Omental fat pad (tissue), 4 donors: Measurements from ENCODE around the gene EPHA8. TPM values are rescaled to one million over a fixed set of nuclear protein-coding genes. Genes with fewer than 3 reads are reported as not detected.

Experiments used
- ATAC-seq: fragments of 150-250 bp; one replicate; pipeline ENCODE4 v1.9.1; 2016; ENCODE audit warnings: mild to moderate bottlenecking, moderate library complexity; ENCODE audit not compliant: low FRiP score
- DNase-seq: peaks from one replicate; pipeline ENCODE4 v3.0.0-alpha.2; 2019; ENCODE audit warnings: low spot score
- CTCF ChIP-seq, 3 donors: fragments of 450-650 bp; IDR thresholded peaks; one replicate each; pipeline ENCODE4 v1.5.1; 2016 to 2017; ENCODE audit warnings: antibody characterized with exemption in 3 of 3, mild to moderate bottlenecking in 3 of 3, moderate library complexity in 2 of 3
- total RNA-seq, 4 donors: library from RNA; depleted of rRNA; stranded (reverse); fragments of >200 nt; gene quantifications; one replicate each; pipeline ENCODE4 v1.1.0, GENCODE V29; 2016

EPHA8 gene
- total RNA-seq, 4 donors from 2014 or later = not detected

- ATAC-seq (no peak), DNase-seq (no peak)
- no peak for TF ChIP-seq CTCF (IDR thresholded peaks at IDR 0.05)
Measured at GRCh38 chr1:22543679-22544078, 19.6 kb upstream of the EPHA8 start.

GRCh38 chr1:22544606-22545005, 18.7 kb upstream of the EPHA8 start:
- ATAC-seq (no peak), DNase-seq (no peak)
- no peak for TF ChIP-seq CTCF (IDR thresholded peaks at IDR 0.05)

GRCh38 chr1:22545141-22545540, 18.1 kb upstream of the EPHA8 start:
- DNase-seq (no peak), ATAC-seq (no peak)
- TF ChIP-seq CTCF (IDR thresholded peaks at IDR 0.05) = no peak

- no peak for TF ChIP-seq CTCF (IDR thresholded peaks at IDR 0.05)
- ATAC-seq (no peak), DNase-seq (no peak)
Measured at GRCh38 chr1:22547186-22547817, 16.0 kb upstream of the EPHA8 start.

GRCh38 chr1:22547818-22548462, 15.3 kb upstream of the EPHA8 start:
- ATAC-seq (no peak), DNase-seq (no peak)
- no peak for TF ChIP-seq CTCF (IDR thresholded peaks at IDR 0.05)

GRCh38 chr1:22550021-22550420, 13.3 kb upstream of the EPHA8 start:
- no peak for ATAC-seq
- TF ChIP-seq CTCF (IDR thresholded peaks at IDR 0.05) = no peak

GRCh38 chr1:22551591-22551990, 11.7 kb upstream of the EPHA8 start:
- DNase-seq (no peak), ATAC-seq (no peak)
- TF ChIP-seq CTCF (IDR thresholded peaks at IDR 0.05) = no peak

More at GRCh38 chr1:22550021-22550420, 13.3 kb upstream of the EPHA8 start:
- DNase-seq = no peak
